ENCODE measurements around the gene BNIP1. TPM values are rescaled to one million over a fixed set of nuclear protein-coding genes. Genes with fewer than 3 reads are reported as not detected.

The BNIP1 gene
- total and polyA plus RNA-seq, 2 of the 4 experiments (the other 2 are of a cell fraction) = 24.3 to 35.3 TPM

GRCh38 chr5:173165177-173166016, 21.1 kb downstream of the BNIP1 start:
- in situ Hi-C loops (cut with MboI; ENCODE audit: low sequenced_read_pairs) (loop anchor here (25.0 kb wide), 2 partner anchors 422 to 1147 kb away; no protein-coding TSS in a partner anchor), dilution Hi-C loops (cut with HindIII; ENCODE audit: low sequenced_read_pairs, unreplicated experiment) (no loop called here), intact Hi-C loops (cut with micrococcal nuclease) (loop anchor here (1.0 to 10.0 kb wide), 3 partner anchors 117 to 807 kb away; partner anchors contain the start of gene BOD1)
- Histone ChIP-seq H3K4ac (ENCODE audit: low read depth, low read length) (no peak overlapping the region), H2BK120ac (ENCODE audit: low read depth, low read length) (no peak overlapping the region), H2BK15ac (ENCODE audit: low read depth, low read length) (no peak overlapping the region), H3K36me3 (ENCODE audit: control insufficient read depth, insufficient read depth, low read length) (peaks cover 24% of the 10 kb centered on the region), H2BK5ac (ENCODE audit: low read depth, low read length, poor library complexity, severe bottlenecking) (no peak overlapping the region), H4K20me1 (ENCODE audit: insufficient read depth, low read length) (no peaks in the 10 kb centered on the region; the same call in 1 of the 2 replicates), H3K27ac (ENCODE audit: insufficient read depth, low read length) (no peak overlapping the region), H2BK20ac (ENCODE audit: low read depth, low read length) (no peak overlapping the region), H3K9me1 (ENCODE audit: insufficient read depth, low read length) (no peaks in the 10 kb centered on the region), H2AFZ (replicated peaks; ENCODE audit: low read length, poor library complexity) (no peak overlapping the region), H3K4me3 (ENCODE audit: insufficient read depth, low read depth, low read length) (no peak overlapping the region), H3K9ac (ENCODE audit: low read depth, low read length) (no peak overlapping the region), H4K5ac (ENCODE audit: low read depth, low read length) (no peak overlapping the region), H2AK9ac (replicated peaks; ENCODE audit: low read depth, low read length, poor library complexity) (no peak overlapping the region), H3K27me3 (ENCODE audit: control insufficient read depth, insufficient read depth, low read length) (peaks cover 6% of the 10 kb centered on the region; the same call in 1 of the 2 replicates), H3K56ac (ENCODE audit: extremely low read depth, insufficient read depth, low read length) (no peak overlapping the region), H3K79me1 (ENCODE audit: low read depth in 1 of 2, low read length in 2 of 2) (no peaks in the 10 kb centered on the region), H2AK5ac (ENCODE audit: low read depth, low read length) (no peak overlapping the region), H3K4me1 (ENCODE audit: control insufficient read depth, insufficient read depth, low read length) (peaks cover 2% of the 10 kb centered on the region; the same call in 1 of the 2 replicates), H4K8ac (ENCODE audit: low read depth in 2 of 2, low read length in 2 of 2) (no peak overlapping the region), H4K91ac (ENCODE audit: insufficient read depth, low read depth, low read length) (no peak overlapping the region), H3K18ac (ENCODE audit: low read depth, low read length) (no peak overlapping the region), H3K9me3 (ENCODE audit: control insufficient read depth, insufficient read depth, low read length) (no peaks in the 10 kb centered on the region), H3K4me2 (ENCODE audit: low read depth, low read length) (no peak overlapping the region), H3K14ac (replicated peaks; ENCODE audit: low read depth, low read length) (no peak overlapping the region), H3K23ac (ENCODE audit: low read depth, low read length) (no peak overlapping the region; the same call in 1 of the 2 replicates)
- POLR2A ChIA-PET (ENCODE audit: unreplicated experiment) = no interaction called here
- 86% methylated on average over 1 of the region's 2 CpGs; no CpG with 5 or more reads in 1 of the 2 experiments for WGBS, 2 experiments (ENCODE audit: extremely low coverage in 2 of 2, insufficient read length in 1 of 2)
- CTCF ChIA-PET = interaction anchor here (0.6 to 1.6 kb wide), 10 partner anchors 13 to 1146 kb away, joined by 3 to 5 read pairs (median 3); no protein-coding TSS in a partner anchor
- DNase-seq (no peak), ATAC-seq (ENCODE audit: low read depth) (no peak)
- no TSS peak for BruUV-seq (replicated peaks)
- TF ChIP-seq NFE2L2 (IDR thresholded peaks at IDR 0.05; ENCODE audit: low read depth, low read length) = no peak
- no peak for TF ChIP-seq RCOR1 (IDR thresholded peaks at IDR 0.05; ENCODE audit: insufficient replicate concordance, low read length)
- no peak for TF ChIP-seq POLR2A (IDR thresholded peaks at IDR 0.05; ENCODE audit: low read depth, low read length)
- no peak for TF ChIP-seq RFX5 (IDR thresholded peaks at IDR 0.05; ENCODE audit: low read depth, low read length)
- TF ChIP-seq CHD1 (IDR thresholded peaks at IDR 0.05; ENCODE audit: low read depth, low read length) = no peak
- TF ChIP-seq CEBPB (IDR thresholded peaks at IDR 0.05; ENCODE audit: low read depth, low read length) = no peak
- no peak for TF ChIP-seq CTCF (conservative IDR thresholded peaks at IDR 0.05; ENCODE audit: low read depth, low read length)
- no peak for TF ChIP-seq BHLHE40 (IDR thresholded peaks at IDR 0.05; ENCODE audit: low read depth, low read length)
- TF ChIP-seq RAD21 (IDR thresholded peaks at IDR 0.05; ENCODE audit: low read length) = no peak
- TF ChIP-seq SMC3 (IDR thresholded peaks at IDR 0.05; ENCODE audit: low read depth, low read length) = no peak
- no peak for TF ChIP-seq ELK1 (IDR thresholded peaks at IDR 0.05; ENCODE audit: borderline replicate concordance, low read depth, low read length)
- no peak for TF ChIP-seq FOS (IDR thresholded peaks at IDR 0.05; ENCODE audit: low read depth, low read length)
- no peak for TF ChIP-seq MXI1 (IDR thresholded peaks at IDR 0.05; ENCODE audit: borderline replicate concordance, low read depth, low read length)
- no peak for TF ChIP-seq MAZ (IDR thresholded peaks at IDR 0.05; ENCODE audit: borderline replicate concordance, low read depth, low read length)
- no peak for TF ChIP-seq MAFK (IDR thresholded peaks at IDR 0.05; ENCODE audit: low read depth, low read length)
